Panc1 (cell line): ENCODE data around the gene ZNF879. TPM values are rescaled to one million over a fixed set of nuclear protein-coding genes. Genes with fewer than 3 reads are reported as not detected.

Experiments
- ATAC-seq: fragments of 200-7000 bp; cut with Tn5 transposase; 2 replicates; pipeline ENCODE4 v1.9.1; 2020; ENCODE audit warnings: mild to moderate bottlenecking, moderate library complexity
- Bru-seq: library from RNA; stranded (reverse); fragments of 400-500 nt; gene quantifications from one replicate; lab custom pipeline; 2021; lab: Mats Ljungman, UMichigan
- BruChase-seq, 2 experiments: library from RNA; stranded (reverse); fragments of 400-500 nt; gene quantifications; one replicate each; lab custom pipeline; 2021; lab: Mats Ljungman, UMichigan
- BruUV-seq: library from RNA; stranded (reverse); fragments of 400-500 nt; replicated peaks from 2 replicates; lab custom pipeline; 2021; lab: Mats Ljungman, UMichigan
- CTCF ChIA-PET: fragments of 300-600 bp; sonication (Branson Sonifier 250); formaldehyde crosslinking; loops from one replicate; lab custom pipeline; 2022; ENCODE audit warnings: antibody characterized with exemption; lab: Charles Lee
- POLR2A ChIA-PET: fragments of 300-600 bp; sonication (Branson Sonifier 250); formaldehyde crosslinking; loops from one replicate; lab custom pipeline; 2022; ENCODE audit warnings: antibody characterized with exemption; lab: Charles Lee
- DNase-seq: peaks from one replicate; pipeline ENCODE4 v3.0.0-alpha.2; 2010; ENCODE audit warnings: low read depth, low spot score
- H3K27ac ChIP-seq: 2 replicates; pipeline ENCODE4 v1.5.1; 2011; ENCODE audit warnings: mild to moderate bottlenecking, low read length, inconsistent platforms
- H3K27me3 ChIP-seq: fragments of 200-500 bp; sonication (Bioruptor generic); 2 replicates; pipeline ENCODE4 v1.6.0; 2014; ENCODE audit warnings: low read length, inconsistent platforms; ENCODE audit not compliant: control insufficient read depth, insufficient read depth
- H3K36me3 ChIP-seq: fragments of 200-500 bp; sonication (Bioruptor generic); 2 replicates; pipeline ENCODE4 v1.5.1; 2014; ENCODE audit warnings: inconsistent platforms, mild to moderate bottlenecking, low read length, moderate library complexity; ENCODE audit not compliant: control insufficient read depth, insufficient read depth
- H3K4me1 ChIP-seq: 2 replicates; pipeline ENCODE4 v1.5.1; 2011; ENCODE audit warnings: inconsistent platforms, mild to moderate bottlenecking, low read length, moderate library complexity; ENCODE audit not compliant: control insufficient read depth, insufficient read depth
- H3K4me3 ChIP-seq, 2 experiments: 2 replicates each; pipeline ENCODE4 v1.5.1; 2011 to 2012; ENCODE audit warnings: low read depth in 2 of 2, low read length in 2 of 2, mild to moderate bottlenecking in 2 of 2, inconsistent platforms in 1 of 2, moderate library complexity in 1 of 2
- H3K9me3 ChIP-seq: fragments of 200-500 bp; sonication (Bioruptor generic); 2 replicates; pipeline ENCODE4 v1.5.1; 2014; ENCODE audit warnings: low read depth, mild to moderate bottlenecking, inconsistent platforms, low read length, moderate library complexity; ENCODE audit not compliant: control insufficient read depth, insufficient read depth
- POLR2AphosphoS5 ChIP-seq: IDR thresholded peaks from 2 replicates; pipeline ENCODE4 v1.6.1; 2012; ENCODE audit warnings: mild to moderate bottlenecking, low read depth, low read length, moderate library complexity
- SIN3A ChIP-seq: IDR thresholded peaks from 2 replicates; pipeline ENCODE4 v1.6.1; 2012; ENCODE audit warnings: low read depth, mild to moderate bottlenecking, low read length, moderate library complexity, borderline replicate concordance; ENCODE audit not compliant: insufficient read depth
- TCF7L2 ChIP-seq: IDR thresholded peaks from 2 replicates; pipeline ENCODE4 v1.6.1; 2011; ENCODE audit warnings: mild to moderate bottlenecking, low read depth, low read length, inconsistent platforms
- in situ Hi-C: cut with HindIII; loops from 2 replicates; pipeline ENCODE4 v1.10.0; 2016; ENCODE audit warnings: low sequenced_read_pairs, low pct_unique_long_range_greater_than_20kb
- intact Hi-C: fragments of 100-400 bp; cut with micrococcal nuclease; formaldehyde crosslinking; loops from one replicate; pipeline ENCODE4 v1.10.0; 2022; ENCODE audit not compliant: unreplicated experiment
- long read RNA-seq: library from polyadenylated mRNA; unstranded; transcript quantifications from one replicate; pipeline ENCODE4 v2.0.0, GENCODE V29; 2021; ENCODE audit not compliant: unreplicated experiment
- polyA plus RNA-seq: library from polyadenylated mRNA; unstranded; fragments of >200 nt; gene quantifications from one replicate; pipeline ENCODE4 v1.2.1, GENCODE V29; 2012; ENCODE audit warnings: missing spikeins; ENCODE audit not compliant: insufficient read length
- total RNA-seq: library from RNA; stranded (reverse); gene quantifications from one replicate; pipeline ENCODE4 v1.2.1, GENCODE V29; 2021; ENCODE audit not compliant: unreplicated experiment
- TF ChIP-seq, protein P1 (sequence below): fragments of 450-650 bp; IDR thresholded peaks from 2 replicates; pipeline ENCODE4 v1.5.1; 2017; ENCODE audit warnings: mild to moderate bottlenecking
- TF ChIP-seq, protein P2 (sequence below), 2 experiments: IDR thresholded peaks; 2 replicates each; pipeline ENCODE4 v1.6.1; 2011 to 2012; ENCODE audit warnings: low read depth in 2 of 2, control low read depth in 1 of 2, low read length in 1 of 2, mild to moderate bottlenecking in 1 of 2, moderate library complexity in 1 of 2; ENCODE audit not compliant: insufficient read depth in 1 of 2

The ZNF879 gene
- total RNA-seq (5.9 TPM), Bru-seq, nascent RNA (percentile 65 among the genes with signal in this experiment), BruChase-seq, experiment 1, labeled RNA remaining after a 2-hour chase (percentile 60 among the genes with signal in this experiment), BruChase-seq, experiment 2, labeled RNA remaining after a 6-hour chase (percentile 49 among the genes with signal in this experiment)
- polyA plus RNA-seq = 3.5 TPM
- long read RNA-seq, transcript ZNF879-201 (5 exons, 3,304 nt) = major isoform, 7 of 14 reads
- long read RNA-seq, partial matches to known transcripts = 2 of 14 reads
- long read RNA-seq, other reads (novel, unspliced or antisense) = 5 of 14 reads

DNA sequence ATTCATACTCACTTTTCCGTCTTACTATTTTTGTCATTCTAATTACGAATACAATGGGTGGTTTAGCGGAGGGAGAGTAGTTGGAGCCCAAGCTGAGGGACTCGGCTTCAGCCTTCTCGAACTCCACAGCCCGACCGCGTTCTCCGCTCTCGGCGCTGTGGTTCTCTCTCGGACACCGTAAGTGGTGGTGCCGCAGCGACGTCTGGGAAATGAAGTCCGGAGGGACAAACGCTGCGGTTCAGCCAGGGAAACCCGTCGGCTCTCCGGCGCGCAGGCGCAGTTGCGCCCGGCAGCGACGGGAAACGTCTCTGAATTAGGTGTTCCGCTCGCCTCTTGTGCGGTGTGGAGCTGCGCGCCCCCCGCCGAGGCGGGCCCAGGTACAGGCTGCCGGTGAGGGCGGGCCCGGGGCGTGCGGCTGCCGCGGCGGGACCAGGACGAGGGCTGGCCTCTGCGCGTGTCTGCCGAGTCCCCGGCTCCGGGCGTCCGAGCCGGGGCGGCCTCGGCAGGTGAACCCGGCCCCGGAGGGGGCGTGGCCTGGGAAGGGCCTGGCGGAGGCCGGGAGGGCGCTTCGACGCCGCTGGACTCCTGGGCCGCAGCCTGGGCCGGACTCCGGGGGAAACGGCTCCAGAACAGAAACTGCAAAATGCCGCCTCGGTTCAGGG is at the start of gene ZNF879:
ZNF879 (plus strand) TSS at position 277 of the 662 bp plus-strand sequence. CDS start 1,201 bp downstream, outside the sequence.
- intact Hi-C loops (no loop called here), in situ Hi-C loops (no loop called here)
- peak; percentile 99 for ATAC-seq
- peak; percentile 87 for DNase-seq
- no peak for TF ChIP-seq SIN3A
- TF ChIP-seq, protein P1, sequence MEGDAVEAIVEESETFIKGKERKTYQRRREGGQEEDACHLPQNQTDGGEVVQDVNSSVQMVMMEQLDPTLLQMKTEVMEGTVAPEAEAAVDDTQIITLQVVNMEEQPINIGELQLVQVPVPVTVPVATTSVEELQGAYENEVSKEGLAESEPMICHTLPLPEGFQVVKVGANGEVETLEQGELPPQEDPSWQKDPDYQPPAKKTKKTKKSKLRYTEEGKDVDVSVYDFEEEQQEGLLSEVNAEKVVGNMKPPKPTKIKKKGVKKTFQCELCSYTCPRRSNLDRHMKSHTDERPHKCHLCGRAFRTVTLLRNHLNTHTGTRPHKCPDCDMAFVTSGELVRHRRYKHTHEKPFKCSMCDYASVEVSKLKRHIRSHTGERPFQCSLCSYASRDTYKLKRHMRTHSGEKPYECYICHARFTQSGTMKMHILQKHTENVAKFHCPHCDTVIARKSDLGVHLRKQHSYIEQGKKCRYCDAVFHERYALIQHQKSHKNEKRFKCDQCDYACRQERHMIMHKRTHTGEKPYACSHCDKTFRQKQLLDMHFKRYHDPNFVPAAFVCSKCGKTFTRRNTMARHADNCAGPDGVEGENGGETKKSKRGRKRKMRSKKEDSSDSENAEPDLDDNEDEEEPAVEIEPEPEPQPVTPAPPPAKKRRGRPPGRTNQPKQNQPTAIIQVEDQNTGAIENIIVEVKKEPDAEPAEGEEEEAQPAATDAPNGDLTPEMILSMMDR = no peak
- TF ChIP-seq POLR2AphosphoS5 = peak; percentile 55; the same call in 1 of the 2 replicates
- TF ChIP-seq, protein P2, sequence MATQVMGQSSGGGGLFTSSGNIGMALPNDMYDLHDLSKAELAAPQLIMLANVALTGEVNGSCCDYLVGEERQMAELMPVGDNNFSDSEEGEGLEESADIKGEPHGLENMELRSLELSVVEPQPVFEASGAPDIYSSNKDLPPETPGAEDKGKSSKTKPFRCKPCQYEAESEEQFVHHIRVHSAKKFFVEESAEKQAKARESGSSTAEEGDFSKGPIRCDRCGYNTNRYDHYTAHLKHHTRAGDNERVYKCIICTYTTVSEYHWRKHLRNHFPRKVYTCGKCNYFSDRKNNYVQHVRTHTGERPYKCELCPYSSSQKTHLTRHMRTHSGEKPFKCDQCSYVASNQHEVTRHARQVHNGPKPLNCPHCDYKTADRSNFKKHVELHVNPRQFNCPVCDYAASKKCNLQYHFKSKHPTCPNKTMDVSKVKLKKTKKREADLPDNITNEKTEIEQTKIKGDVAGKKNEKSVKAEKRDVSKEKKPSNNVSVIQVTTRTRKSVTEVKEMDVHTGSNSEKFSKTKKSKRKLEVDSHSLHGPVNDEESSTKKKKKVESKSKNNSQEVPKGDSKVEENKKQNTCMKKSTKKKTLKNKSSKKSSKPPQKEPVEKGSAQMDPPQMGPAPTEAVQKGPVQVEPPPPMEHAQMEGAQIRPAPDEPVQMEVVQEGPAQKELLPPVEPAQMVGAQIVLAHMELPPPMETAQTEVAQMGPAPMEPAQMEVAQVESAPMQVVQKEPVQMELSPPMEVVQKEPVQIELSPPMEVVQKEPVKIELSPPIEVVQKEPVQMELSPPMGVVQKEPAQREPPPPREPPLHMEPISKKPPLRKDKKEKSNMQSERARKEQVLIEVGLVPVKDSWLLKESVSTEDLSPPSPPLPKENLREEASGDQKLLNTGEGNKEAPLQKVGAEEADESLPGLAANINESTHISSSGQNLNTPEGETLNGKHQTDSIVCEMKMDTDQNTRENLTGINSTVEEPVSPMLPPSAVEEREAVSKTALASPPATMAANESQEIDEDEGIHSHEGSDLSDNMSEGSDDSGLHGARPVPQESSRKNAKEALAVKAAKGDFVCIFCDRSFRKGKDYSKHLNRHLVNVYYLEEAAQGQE (IDR thresholded peaks at IDR 0.05; ENCODE audit: insufficient read depth in 1 of 2, low read depth in 2 of 2, low read length in 1 of 2) = no peak
- 0 out of 2 replicates have a peak, but pooled peaks have one; percentile 26 for TF ChIP-seq TCF7L2
- Histone ChIP-seq H3K9me3 (peaks cover 28% of the 10 kb centered on the region), H3K4me3 (peak within 1 kb of the TSS; percentile 55 to 58), H3K36me3 (no peaks in the 10 kb centered on the region), H3K27ac (peak within 1 kb of the TSS; percentile 81), H3K27me3 (no peaks in the 10 kb centered on the region), H3K4me1 (peaks cover 6% of the 10 kb centered on the region; the same call in 1 of the 2 replicates)
- ChIA-PET CTCF (no interaction called here), POLR2A (no interaction called here)
- no TSS peak for BruUV-seq

DNA sequence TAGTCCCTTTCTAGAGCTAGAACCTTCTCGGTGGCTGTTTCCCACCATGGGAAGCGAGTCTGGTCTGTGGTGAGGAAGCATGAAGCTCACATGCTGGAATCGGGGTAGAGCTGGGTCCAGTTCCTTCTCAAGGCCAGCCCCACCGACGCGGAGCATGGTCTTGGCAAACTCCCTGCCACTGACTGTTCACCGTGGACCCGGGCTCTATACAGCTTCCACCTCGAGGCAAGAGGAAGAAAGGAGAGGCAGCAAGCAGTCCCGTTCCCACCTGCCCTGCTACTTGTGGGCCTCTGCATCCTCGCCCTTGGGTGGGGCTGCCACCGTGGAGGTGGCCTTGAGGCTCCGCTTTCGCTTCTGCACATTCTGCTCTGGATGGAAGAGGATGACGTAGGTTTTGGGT is 42.2 kb upstream of the ZNF879 start:
- ChIA-PET POLR2A (no interaction called here), CTCF (no interaction called here)
- Histone ChIP-seq H3K27me3 (no peaks in the 10 kb centered on the region), H3K4me1 (no peaks in the 10 kb centered on the region), H3K36me3 (no peaks in the 10 kb centered on the region), H3K27ac (no peak overlapping the region), H3K9me3 (peaks cover 6% of the 10 kb centered on the region; the same call in 1 of the 2 replicates), H3K4me3 (no peak overlapping the region)
- no peak for TF ChIP-seq SIN3A
- TF ChIP-seq, protein P2 (IDR thresholded peaks at IDR 0.05; ENCODE audit: insufficient read depth in 1 of 2, low read depth in 2 of 2, low read length in 1 of 2) = no peak
- TF ChIP-seq, protein P1 = no peak
- TF ChIP-seq POLR2AphosphoS5 = no peak
- no peak for TF ChIP-seq TCF7L2
- in situ Hi-C loops (no loop called here), intact Hi-C loops (no loop called here)
- DNase-seq (no peak), ATAC-seq (no peak)
- BruUV-seq = no TSS peak
